Endodermal cell (in vitro differentiated cells): Measurements from ENCODE around the gene TYSND1. TPM values are rescaled to one million over a fixed set of nuclear protein-coding genes. Genes with fewer than 3 reads are reported as not detected.

Experiments
- DNase-seq: peaks from one replicate; pipeline ENCODE4 v3.0.0-alpha.2; 2017
- H3K27ac ChIP-seq: 2 replicates; pipeline ENCODE4 v1.5.1; 2013; ENCODE audit warnings: mild to moderate bottlenecking, low read depth, low read length, moderate library complexity
- H3K27me3 ChIP-seq: 2 replicates; pipeline ENCODE4 v1.6.1; 2013; ENCODE audit warnings: mild to moderate bottlenecking, low read length, moderate library complexity; ENCODE audit not compliant: insufficient read depth, control insufficient read depth, poor library complexity, severe bottlenecking
- H3K36me3 ChIP-seq: 2 replicates; pipeline ENCODE4 v1.7.0; 2013; ENCODE audit warnings: mild to moderate bottlenecking, low read length, moderate library complexity; ENCODE audit not compliant: control insufficient read depth, insufficient read depth
- H3K4me1 ChIP-seq: one replicate; pipeline ENCODE4 v1.7.0; 2013; ENCODE audit warnings: low read length; ENCODE audit not compliant: control insufficient read depth, insufficient read depth
- H3K4me3 ChIP-seq: 2 replicates; pipeline ENCODE4 v1.5.1; 2013; ENCODE audit warnings: mild to moderate bottlenecking, low read length, moderate library complexity
- H3K9ac ChIP-seq: 2 replicates; pipeline ENCODE4 v1.6.1; 2013; ENCODE audit warnings: mild to moderate bottlenecking, low read length, moderate library complexity; ENCODE audit not compliant: poor library complexity, severe bottlenecking; ENCODE audit errors: extremely low read depth
- H3K9me3 ChIP-seq: 2 replicates; pipeline ENCODE4 v1.6.1; 2013; ENCODE audit warnings: mild to moderate bottlenecking, low read length, moderate library complexity; ENCODE audit not compliant: control insufficient read depth
- H3K27ac Mint-ChIP-seq: 2 replicates; pipeline ENCODE4 v1.8.0; 2020; ENCODE audit warnings: mixed read lengths
- H3K27me3 Mint-ChIP-seq: 2 replicates; pipeline ENCODE4 v1.8.0; 2021; ENCODE audit warnings: mild to moderate bottlenecking, mixed read lengths; ENCODE audit not compliant: insufficient read depth
- H3K36me3 Mint-ChIP-seq: 2 replicates; pipeline ENCODE4 v1.8.0; 2020; ENCODE audit warnings: low read depth, mixed read lengths
- H3K4me1 Mint-ChIP-seq: 2 replicates; pipeline ENCODE4 v1.8.0; 2020; ENCODE audit warnings: mixed read lengths
- H3K4me3 Mint-ChIP-seq: 2 replicates; pipeline ENCODE4 v1.8.0; 2020; ENCODE audit warnings: mild to moderate bottlenecking, moderate library complexity, mixed read lengths
- H3K9me3 Mint-ChIP-seq: 2 replicates; pipeline ENCODE4 v1.8.0; 2020; ENCODE audit warnings: mild to moderate bottlenecking, mixed read lengths
- CTCF ChIP-seq: fragments of 200-600 bp; sonication (generic); conservative IDR thresholded peaks from 2 replicates; pipeline ENCODE4 v1.5.0; 2021; ENCODE audit warnings: antibody characterized with exemption, mild to moderate bottlenecking
- WGBS, 2 experiments: methylation state at CpG; one replicate each; pipeline versions ENCODE4 v1.1.5 to v1.1.7; 2013; ENCODE audit warnings: missing lambda C conversion rate in 2 of 2, mixed read lengths in 1 of 2; ENCODE audit not compliant: insufficient coverage in 1 of 2, insufficient read length in 1 of 2; 5-methylcytosine and 5-hydroxymethylcytosine counted together
- total RNA-seq, 2 donors: library from RNA; stranded (reverse); fragmentation: NEBNext Ultra II Directional in 1 of 2; extraction: Animal tissue kit (Norgen Biotek cat#: 25700) in 1 of 2; gene quantifications; 2 replicates in 1 of 2; 3 replicates in 1 of 2; pipeline ENCODE4 v1.2.1, GENCODE V29; 2021

The TYSND1 gene
- total RNA-seq, 2 donors from 2014 or later: 13.1 to 13.6 TPM

DNA sequence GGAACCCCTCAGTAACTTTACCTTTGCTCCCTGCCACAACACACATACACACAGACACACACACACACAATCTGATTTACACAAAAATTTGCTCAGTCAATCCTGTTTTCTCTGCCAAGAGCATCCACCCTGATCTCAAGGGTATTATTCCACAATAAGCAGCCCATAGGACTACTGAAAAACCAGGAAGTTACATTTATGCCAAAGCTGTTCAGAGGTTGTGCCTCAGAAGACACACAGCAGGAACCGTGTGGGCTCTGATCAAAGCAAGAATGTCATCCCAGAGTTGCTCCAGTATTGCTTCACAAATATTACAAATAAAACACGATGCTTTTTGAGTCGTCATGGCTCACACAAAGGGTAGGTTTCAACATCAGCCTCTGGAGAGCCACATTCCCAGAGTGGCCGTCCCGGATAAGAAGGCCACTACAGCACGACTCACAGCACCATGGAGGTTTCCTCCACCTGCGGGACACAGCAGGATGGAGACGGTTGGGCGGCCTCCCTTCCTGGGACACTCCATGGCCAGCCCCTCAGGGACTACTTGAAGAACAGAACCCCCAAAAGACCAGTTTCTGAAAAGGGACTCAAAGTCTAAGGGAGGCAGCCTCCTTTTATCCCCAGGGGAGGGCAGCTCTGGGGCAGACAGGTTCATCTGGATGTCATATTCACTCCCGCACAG lies 15.5 kb downstream of the TYSND1 start:
- peaks cover 2% of the 10 kb centered on the region for H3K36me3 Mint-ChIP-seq
- peaks cover 21% of the 10 kb centered on the region for H3K27me3 ChIP-seq
- 93 to 95% methylated on average over 8 to 10 of the region's 10 CpGs for WGBS, 2 experiments
- no peaks in the 10 kb centered on the region for H3K4me1 ChIP-seq
- peak overlapping the region; percentile 75 for H3K4me3 Mint-ChIP-seq
- no peak overlapping the region for H3K4me3 ChIP-seq
- H3K27ac Mint-ChIP-seq: no peak overlapping the region
- H3K27me3 Mint-ChIP-seq: peaks cover 20% of the 10 kb centered on the region
- DNase-seq: no peak
- H3K9me3 Mint-ChIP-seq: no peaks in the 10 kb centered on the region
- H3K9ac ChIP-seq: no peak overlapping the region
- no peaks in the 10 kb centered on the region for H3K9me3 ChIP-seq
- peaks cover 11% of the 10 kb centered on the region for H3K4me1 Mint-ChIP-seq
- no peak for TF ChIP-seq CTCF
- no peak overlapping the region for H3K27ac ChIP-seq
- H3K36me3 ChIP-seq: no peaks in the 10 kb centered on the region

DNA sequence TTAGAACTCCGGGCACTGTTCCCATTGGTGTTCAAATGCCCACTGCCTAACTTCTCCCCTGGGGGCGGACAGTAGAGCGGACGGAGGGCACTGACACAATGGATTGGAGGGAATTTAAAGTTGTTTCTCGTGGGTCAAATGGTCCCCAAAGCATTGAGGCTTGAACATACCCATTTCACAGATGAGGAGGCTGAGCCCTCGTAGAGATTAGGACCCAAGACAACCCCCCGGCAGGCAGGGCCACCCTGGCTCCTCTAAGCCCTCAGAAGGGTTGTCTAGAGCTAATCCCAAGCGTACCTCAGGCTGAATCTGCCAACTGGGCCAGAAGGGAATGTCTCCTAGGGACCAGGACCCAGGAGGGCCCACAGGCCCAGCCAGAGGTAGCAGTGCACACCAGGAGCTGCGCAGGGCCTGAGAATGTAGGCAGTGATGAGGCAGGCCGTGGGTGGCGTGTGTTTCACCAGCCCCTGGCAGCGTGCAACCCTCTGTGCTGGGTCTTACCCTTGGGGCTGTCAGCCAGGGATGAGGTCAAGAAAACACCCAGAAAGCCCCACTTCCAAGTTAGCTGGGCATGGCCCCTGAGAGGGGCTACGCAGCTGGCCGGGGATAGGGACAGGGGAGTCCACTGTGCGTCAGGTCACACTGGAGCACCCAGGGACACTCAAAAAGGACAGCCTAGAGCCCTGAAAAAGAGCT lies 19.7 kb downstream of the TYSND1 start:
- H3K27me3 ChIP-seq: peaks cover 7% of the 10 kb centered on the region
- TF ChIP-seq CTCF: no peak
- Mint-ChIP-seq H3K36me3 (peaks cover 15% of the 10 kb centered on the region), H3K4me3 (no peak overlapping the region), H3K27ac (no peak overlapping the region), H3K27me3 (peaks cover 4% of the 10 kb centered on the region), H3K9me3 (peaks cover 2% of the 10 kb centered on the region), H3K4me1 (peaks cover 6% of the 10 kb centered on the region)
- H3K4me3 ChIP-seq: no peak overlapping the region
- DNase-seq: no peak
- 85 to 92% methylated on average over 8 to 15 of the region's 15 CpGs for whole genome bisulfite sequencing, 2 experiments
- H3K9ac ChIP-seq: no peak overlapping the region
- no peaks in the 10 kb centered on the region for H3K36me3 ChIP-seq
- H3K4me1 ChIP-seq: no peaks in the 10 kb centered on the region
- H3K9me3 ChIP-seq: no peaks in the 10 kb centered on the region
- H3K27ac ChIP-seq: no peak overlapping the region

GRCh38 chr10:70125918-70126552 lies 20.5 kb downstream of the TYSND1 start:
- Histone ChIP-seq H3K27me3 (no peaks in the 10 kb centered on the region), H3K36me3 (no peaks in the 10 kb centered on the region), H3K9me3 (no peaks in the 10 kb centered on the region), H3K9ac (no peak overlapping the region), H3K4me3 (no peak overlapping the region), H3K27ac (no peak overlapping the region), H3K4me1 (no peaks in the 10 kb centered on the region)
- Mint-ChIP-seq H3K27me3 (no peaks in the 10 kb centered on the region), H3K4me3 (no peak overlapping the region), H3K9me3 (peaks cover 2% of the 10 kb centered on the region), H3K4me1 (peaks cover 2% of the 10 kb centered on the region), H3K36me3 (peaks cover 15% of the 10 kb centered on the region), H3K27ac (no peak overlapping the region)
- 90 to 96% methylated on average over 3 to 5 of the region's 5 CpGs for WGBS, 2 experiments
- no peak for DNase-seq
- no peak for TF ChIP-seq CTCF
